Astrocyte (in vitro differentiated cells and primary cell): Measurements from ENCODE around the gene LDB1. TPM values are rescaled to one million over a fixed set of nuclear protein-coding genes. Genes with fewer than 3 reads are reported as not detected.
A peak's percentile ranks its signal among the peaks of the same experiment; 100 is the strongest.

Source experiments
- DNase-seq: peaks from one replicate; pipeline ENCODE4 v3.0.0-alpha.2; 2010; ENCODE audit warnings: low read depth
- FAIRE-seq: peaks from 2 replicates; lab custom pipeline; 2011; peaks lifted over from hg19 to GRCh38; lab: Jason Lieb, UNC
- H2AFZ ChIP-seq: 2 replicates; pipeline ENCODE4 v1.6.0; 2012; ENCODE audit warnings: low read depth, low read length, inconsistent platforms
- H3K27ac ChIP-seq: 2 replicates; pipeline ENCODE4 v1.5.1; 2011; ENCODE audit warnings: low read depth, low read length, inconsistent platforms
- H3K27me3 ChIP-seq: 2 replicates; pipeline ENCODE4 v1.6.0; 2011; ENCODE audit warnings: low read length, inconsistent platforms; ENCODE audit not compliant: insufficient read depth
- H3K36me3 ChIP-seq: 2 replicates; pipeline ENCODE4 v1.5.1; 2011; ENCODE audit warnings: low read length, inconsistent platforms; ENCODE audit not compliant: insufficient read depth
- H3K4me1 ChIP-seq: 2 replicates; pipeline ENCODE4 v1.5.1; 2011; ENCODE audit warnings: low read length, inconsistent platforms; ENCODE audit not compliant: insufficient read depth
- H3K4me2 ChIP-seq: 2 replicates; pipeline ENCODE4 v1.6.0; 2012; ENCODE audit warnings: low read length, inconsistent platforms
- H3K4me3 ChIP-seq: 2 replicates; pipeline ENCODE4 v1.5.1; 2011; ENCODE audit warnings: low read depth, mild to moderate bottlenecking, low read length, inconsistent platforms; ENCODE audit not compliant: insufficient read depth
- H3K79me2 ChIP-seq: 2 replicates; pipeline ENCODE4 v1.6.0; 2012; ENCODE audit warnings: mild to moderate bottlenecking, low read length, inconsistent platforms; ENCODE audit not compliant: insufficient read depth
- H3K9ac ChIP-seq: 2 replicates; pipeline ENCODE4 v1.6.0; 2012; ENCODE audit warnings: mild to moderate bottlenecking, low read length, inconsistent platforms
- H3K9me3 ChIP-seq: 2 replicates; pipeline ENCODE4 v1.5.1; 2012; ENCODE audit warnings: low read depth, mild to moderate bottlenecking, low read length, inconsistent platforms; ENCODE audit not compliant: insufficient read depth
- H4K20me1 ChIP-seq: 2 replicates; pipeline ENCODE4 v1.6.0; 2012; ENCODE audit warnings: low read length, inconsistent platforms; ENCODE audit not compliant: insufficient read depth
- H3K27ac Mint-ChIP-seq: one replicate; pipeline ENCODE4 v1.8.0; 2021; ENCODE audit warnings: mild to moderate bottlenecking, mixed read lengths; ENCODE audit not compliant: unreplicated experiment
- H3K27me3 Mint-ChIP-seq: one replicate; pipeline ENCODE4 v1.8.0; 2021; ENCODE audit warnings: low read depth, mixed read lengths; ENCODE audit not compliant: unreplicated experiment
- H3K36me3 Mint-ChIP-seq: one replicate; pipeline ENCODE4 v1.8.0; 2021; ENCODE audit warnings: low read depth, mixed read lengths; ENCODE audit not compliant: unreplicated experiment
- H3K4me1 Mint-ChIP-seq: one replicate; pipeline ENCODE4 v1.8.0; 2021; ENCODE audit warnings: low read depth, mixed read lengths; ENCODE audit not compliant: unreplicated experiment
- H3K4me3 Mint-ChIP-seq: one replicate; pipeline ENCODE4 v1.8.0; 2021; ENCODE audit warnings: mild to moderate bottlenecking, moderate library complexity, mixed read lengths; ENCODE audit not compliant: unreplicated experiment
- H3K9me3 Mint-ChIP-seq: one replicate; pipeline ENCODE4 v1.8.0; 2021; ENCODE audit warnings: mild to moderate bottlenecking, mixed read lengths; ENCODE audit not compliant: unreplicated experiment
- EZH2 ChIP-seq: IDR thresholded peaks from 2 replicates; pipeline ENCODE4 v1.6.1; 2012; ENCODE audit warnings: mild to moderate bottlenecking, low read length, inconsistent platforms; ENCODE audit not compliant: insufficient read depth
- total RNA-seq: library from RNA; stranded (reverse); gene quantifications from 2 replicates; pipeline ENCODE4 v1.2.1, GENCODE V29; 2021
- TF ChIP-seq, protein P1 (sequence below): IDR thresholded peaks from 2 replicates; pipeline ENCODE4 v1.5.1; 2011; ENCODE audit warnings: low read depth, mild to moderate bottlenecking, inconsistent platforms, low read length, moderate library complexity; ENCODE audit not compliant: insufficient read depth

Gene LDB1
- total RNA-seq, 1 donor from 2014 or later = 134 TPM

DNA sequence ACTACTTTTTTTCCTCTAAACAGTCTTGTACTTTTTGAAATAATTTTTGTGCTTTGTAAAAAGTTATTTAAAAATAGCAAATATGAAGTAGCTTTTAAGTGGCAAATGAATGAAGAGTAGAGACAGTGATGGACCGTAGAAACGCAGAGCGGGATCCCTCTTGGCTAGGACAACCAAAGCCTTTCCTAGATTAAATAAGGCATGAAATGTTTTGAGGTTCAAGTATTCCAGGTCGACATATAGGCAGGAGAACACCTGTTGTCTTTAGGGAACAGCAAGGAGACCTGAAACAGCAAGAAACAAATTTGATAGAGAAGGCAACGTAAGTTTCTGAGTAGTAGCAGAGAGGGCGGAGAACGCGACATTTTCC, 12.0 kb upstream of the LDB1 start:
- H3K4me2 ChIP-seq = peak overlapping the region; percentile 94
- peaks cover 44% of the 10 kb centered on the region for H3K79me2 ChIP-seq
- peaks cover 25% of the 10 kb centered on the region for H3K4me1 ChIP-seq
- TF ChIP-seq, protein P1, sequence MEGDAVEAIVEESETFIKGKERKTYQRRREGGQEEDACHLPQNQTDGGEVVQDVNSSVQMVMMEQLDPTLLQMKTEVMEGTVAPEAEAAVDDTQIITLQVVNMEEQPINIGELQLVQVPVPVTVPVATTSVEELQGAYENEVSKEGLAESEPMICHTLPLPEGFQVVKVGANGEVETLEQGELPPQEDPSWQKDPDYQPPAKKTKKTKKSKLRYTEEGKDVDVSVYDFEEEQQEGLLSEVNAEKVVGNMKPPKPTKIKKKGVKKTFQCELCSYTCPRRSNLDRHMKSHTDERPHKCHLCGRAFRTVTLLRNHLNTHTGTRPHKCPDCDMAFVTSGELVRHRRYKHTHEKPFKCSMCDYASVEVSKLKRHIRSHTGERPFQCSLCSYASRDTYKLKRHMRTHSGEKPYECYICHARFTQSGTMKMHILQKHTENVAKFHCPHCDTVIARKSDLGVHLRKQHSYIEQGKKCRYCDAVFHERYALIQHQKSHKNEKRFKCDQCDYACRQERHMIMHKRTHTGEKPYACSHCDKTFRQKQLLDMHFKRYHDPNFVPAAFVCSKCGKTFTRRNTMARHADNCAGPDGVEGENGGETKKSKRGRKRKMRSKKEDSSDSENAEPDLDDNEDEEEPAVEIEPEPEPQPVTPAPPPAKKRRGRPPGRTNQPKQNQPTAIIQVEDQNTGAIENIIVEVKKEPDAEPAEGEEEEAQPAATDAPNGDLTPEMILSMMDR = no peak
- no peak for TF ChIP-seq EZH2
- H4K20me1 ChIP-seq = peaks cover 36% of the 10 kb centered on the region
- Mint-ChIP-seq H3K27me3 (no peaks in the 10 kb centered on the region), H3K36me3 (peaks cover 2% of the 10 kb centered on the region), H3K9me3 (no peaks in the 10 kb centered on the region), H3K4me1 (peaks cover 27% of the 10 kb centered on the region), H3K4me3 (peak overlapping the region; percentile 99), H3K27ac (peak overlapping the region; percentile 41)
- H3K4me3 ChIP-seq = peak overlapping the region; percentile 97
- FAIRE-seq (no peak), DNase-seq (no peak)
- no peaks in the 10 kb centered on the region for H3K9me3 ChIP-seq
- no peaks in the 10 kb centered on the region for H3K27me3 ChIP-seq
- H3K36me3 ChIP-seq = no peaks in the 10 kb centered on the region
- H2AFZ ChIP-seq = peak overlapping the region; percentile 89
- peak overlapping the region; percentile 94 for H3K9ac ChIP-seq
- peak overlapping the region; percentile 89 for H3K27ac ChIP-seq

DNA sequence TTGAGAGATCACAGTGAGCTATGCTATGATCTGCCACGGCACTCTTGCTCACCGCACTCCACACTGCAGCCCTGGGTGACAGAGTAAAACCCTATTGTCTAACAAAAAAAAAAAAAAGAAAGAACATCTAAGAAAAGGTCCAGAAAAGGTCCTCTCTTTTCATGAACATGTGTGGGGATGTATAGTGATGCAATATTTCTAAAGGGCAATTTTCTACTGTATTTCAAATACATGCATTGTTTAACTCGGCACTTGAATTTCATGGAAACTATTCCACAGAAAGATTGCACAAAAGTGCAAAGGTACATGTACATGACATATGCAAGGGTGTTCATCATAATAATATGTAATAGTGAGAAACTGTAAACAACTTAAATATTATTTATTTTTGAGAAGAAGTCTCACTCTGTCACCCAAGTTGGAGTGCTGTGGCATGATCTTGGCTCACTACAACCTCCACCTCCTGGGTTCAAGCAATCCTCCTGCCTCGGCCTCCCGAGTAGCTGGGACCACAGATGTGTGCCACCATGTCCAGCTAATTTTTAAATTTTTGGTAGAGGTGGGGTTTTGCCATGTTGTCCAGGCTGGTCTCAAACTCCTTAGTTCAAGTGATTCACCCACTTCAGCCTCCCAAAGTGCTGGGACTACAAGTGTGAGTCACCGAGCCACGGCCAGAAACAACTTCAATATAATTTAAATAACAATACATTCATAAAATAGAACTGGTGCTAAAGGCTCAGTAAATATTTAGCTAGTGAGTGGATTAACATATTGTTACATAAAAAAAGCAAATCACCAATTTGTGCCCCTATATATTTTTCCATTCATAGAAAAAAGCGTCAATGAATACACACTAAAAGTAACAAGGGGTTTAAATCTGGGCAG, 11.4 kb upstream of the LDB1 start:
- Histone ChIP-seq H2AFZ (no peak overlapping the region), H3K27ac (peak overlapping the region; percentile 89)

More for the DNA sequence above, 11.4 kb upstream of the LDB1 start:
- Histone ChIP-seq H3K9ac (no peak overlapping the region), H3K79me2 (peaks cover 38% of the 10 kb centered on the region), H4K20me1 (peaks cover 30% of the 10 kb centered on the region), H3K27me3 (no peaks in the 10 kb centered on the region), H3K4me2 (peak overlapping the region; percentile 94), H3K9me3 (no peaks in the 10 kb centered on the region), H3K4me3 (no peak overlapping the region), H3K36me3 (no peaks in the 10 kb centered on the region), H3K4me1 (peaks cover 25% of the 10 kb centered on the region)
- FAIRE-seq (no peak), DNase-seq (peak; percentile 63)
- no peak for TF ChIP-seq EZH2
- TF ChIP-seq, protein P1 = no peak
- no peaks in the 10 kb centered on the region for H3K9me3 Mint-ChIP-seq
- H3K27me3 Mint-ChIP-seq = no peaks in the 10 kb centered on the region
- H3K4me3 Mint-ChIP-seq = peak overlapping the region; percentile 99
- peaks cover 21% of the 10 kb centered on the region for H3K4me1 Mint-ChIP-seq
- peaks cover 2% of the 10 kb centered on the region for H3K36me3 Mint-ChIP-seq
- peak overlapping the region; percentile 41 for H3K27ac Mint-ChIP-seq
